Retinal pigment epithelial cell (primary cell): ENCODE results near the gene CAV1.

Experiments used
- DNase-seq: peaks from one replicate; pipeline ENCODE4 v3.0.0-alpha.2; 2010; ENCODE audit warnings: low read depth
- H3K4me3 ChIP-seq: 2 replicates; pipeline ENCODE4 v1.5.1; 2011; ENCODE audit warnings: mild to moderate bottlenecking, low read length, control low read depth, moderate library complexity
- CTCF ChIP-seq: conservative IDR thresholded peaks from 2 replicates; pipeline ENCODE4 v1.5.1; 2011; ENCODE audit warnings: low read depth, low read length, control low read depth, inconsistent platforms

The CAV1 gene

GRCh38 chr7:116610721-116611120, 85.9 kb downstream of the CAV1 start:
- TF ChIP-seq CTCF, result no peak
- DNase-seq, result no peak
- no peak overlapping the region for H3K4me3 ChIP-seq
